ENCODE results near the gene RBM33.

GRCh38 chr7:155785536-155785935 lies 141.1 kb downstream of the RBM33 start:
- TF ChIP-seq EZH2 (IDR thresholded peaks at IDR 0.05; ENCODE audit: insufficient read depth, poor library complexity, severe bottlenecking) (no peak), EZH2phosphoT487 (IDR thresholded peaks at IDR 0.05; ENCODE audit: insufficient read depth, low read depth) (no peak)
